ENCODE measurements around the gene USP17L22. TPM values are rescaled to one million over a fixed set of nuclear protein-coding genes. Genes with fewer than 3 reads are reported as not detected.
"Not testable (repeated sequence)": the region's sequence is repeated elsewhere in the genome, so short reads cannot be mapped to it uniquely, and the experiment has no call there.

USP17L22 gene
- total and polyA plus RNA-seq, 2 of the 4 experiments (the other 2 are of a cell fraction) = not detected

- POLR2A ChIA-PET (ENCODE audit: unreplicated experiment); H3K4me2 ChIP-seq (ENCODE audit: low read depth, low read length): not testable (repeated sequence)
These were observed 23.8 kb upstream of the USP17L22 start, which contains the start of gene USP17L17 for GRCh38 chr4:9243579-9243978. Gene USP17L17 (plus strand): TSS chr4:9243879. CDS start chr4:9243879, 0 bp downstream.

GRCh38 chr4:9247953-9248680, 19.3 kb upstream of the USP17L22 start, which contains the start of gene USP17L18:
Gene USP17L18 (plus strand): TSS chr4:9248630. CDS start chr4:9248630, 0 bp downstream.
- H2BK120ac ChIP-seq (ENCODE audit: low read depth, low read length); H3K36me3 ChIP-seq (ENCODE audit: control insufficient read depth, insufficient read depth, low read length); H3K79me1 ChIP-seq (ENCODE audit: low read depth in 1 of 2, low read length in 2 of 2); H4K8ac ChIP-seq (ENCODE audit: low read depth in 2 of 2, low read length in 2 of 2); H3K14ac ChIP-seq (replicated peaks; ENCODE audit: low read depth, low read length); dilution Hi-C loops (cut with HindIII; ENCODE audit: low sequenced_read_pairs, unreplicated experiment); H3K4ac ChIP-seq (ENCODE audit: low read depth, low read length); H2AK9ac ChIP-seq (replicated peaks; ENCODE audit: low read depth, low read length, poor library complexity); H4K91ac ChIP-seq (ENCODE audit: insufficient read depth, low read depth, low read length); H2BK20ac ChIP-seq (ENCODE audit: low read depth, low read length); H3K4me1 ChIP-seq (ENCODE audit: control insufficient read depth, insufficient read depth, low read length); H3K18ac ChIP-seq (ENCODE audit: low read depth, low read length); H4K5ac ChIP-seq (ENCODE audit: low read depth, low read length); intact Hi-C loops (cut with micrococcal nuclease); CTCF ChIA-PET; H3K23ac ChIP-seq (ENCODE audit: low read depth, low read length); H3K27ac ChIP-seq (ENCODE audit: insufficient read depth, low read length); H2BK15ac ChIP-seq (ENCODE audit: low read depth, low read length); H2AFZ ChIP-seq (replicated peaks; ENCODE audit: low read length, poor library complexity); ATAC-seq (ENCODE audit: low read depth); BruUV-seq (replicated peaks); H3K4me2 ChIP-seq (ENCODE audit: low read depth, low read length); H2BK5ac ChIP-seq (ENCODE audit: low read depth, low read length, poor library complexity, severe bottlenecking); H3K9me3 ChIP-seq (ENCODE audit: control insufficient read depth, insufficient read depth, low read length); H3K27me3 ChIP-seq (ENCODE audit: control insufficient read depth, insufficient read depth, low read length); H4K20me1 ChIP-seq (ENCODE audit: insufficient read depth, low read length); H3K9ac ChIP-seq (ENCODE audit: low read depth, low read length); in situ Hi-C loops (cut with MboI; ENCODE audit: low sequenced_read_pairs); H3K9me1 ChIP-seq (ENCODE audit: insufficient read depth, low read length); H3K56ac ChIP-seq (ENCODE audit: extremely low read depth, insufficient read depth, low read length); POLR2A ChIA-PET (ENCODE audit: unreplicated experiment); H2AK5ac ChIP-seq (ENCODE audit: low read depth, low read length); H3K4me3 ChIP-seq (ENCODE audit: insufficient read depth, low read depth, low read length): not testable (repeated sequence)
- WGBS, 2 experiments (ENCODE audit: extremely low coverage in 2 of 2, insufficient read length in 1 of 2) = 87% methylated on average over 4 of the region's 26 CpGs; no CpG with 5 or more reads in 1 of the 2 experiments
- peak; percentile 11 for DNase-seq

More at GRCh38 chr4:9243579-9243978, 23.8 kb upstream of the USP17L22 start, which contains the start of gene USP17L17:
- H3K79me1 ChIP-seq (ENCODE audit: low read depth in 1 of 2, low read length in 2 of 2); H2AK5ac ChIP-seq (ENCODE audit: low read depth, low read length); H2BK20ac ChIP-seq (ENCODE audit: low read depth, low read length); H3K9ac ChIP-seq (ENCODE audit: low read depth, low read length); H4K20me1 ChIP-seq (ENCODE audit: insufficient read depth, low read length); H3K18ac ChIP-seq (ENCODE audit: low read depth, low read length); H3K9me3 ChIP-seq (ENCODE audit: control insufficient read depth, insufficient read depth, low read length); CTCF ChIA-PET; H4K5ac ChIP-seq (ENCODE audit: low read depth, low read length); H2BK5ac ChIP-seq (ENCODE audit: low read depth, low read length, poor library complexity, severe bottlenecking); H3K9me1 ChIP-seq (ENCODE audit: insufficient read depth, low read length); H2AK9ac ChIP-seq (replicated peaks; ENCODE audit: low read depth, low read length, poor library complexity); H2BK15ac ChIP-seq (ENCODE audit: low read depth, low read length); H3K56ac ChIP-seq (ENCODE audit: extremely low read depth, insufficient read depth, low read length); H2AFZ ChIP-seq (replicated peaks; ENCODE audit: low read length, poor library complexity); H2BK120ac ChIP-seq (ENCODE audit: low read depth, low read length); H4K8ac ChIP-seq (ENCODE audit: low read depth in 2 of 2, low read length in 2 of 2); dilution Hi-C loops (cut with HindIII; ENCODE audit: low sequenced_read_pairs, unreplicated experiment); ATAC-seq (ENCODE audit: low read depth); in situ Hi-C loops (cut with MboI; ENCODE audit: low sequenced_read_pairs); H3K4me3 ChIP-seq (ENCODE audit: insufficient read depth, low read depth, low read length); H3K27ac ChIP-seq (ENCODE audit: insufficient read depth, low read length); H3K4ac ChIP-seq (ENCODE audit: low read depth, low read length); BruUV-seq (replicated peaks); H3K36me3 ChIP-seq (ENCODE audit: control insufficient read depth, insufficient read depth, low read length); H4K91ac ChIP-seq (ENCODE audit: insufficient read depth, low read depth, low read length); H3K14ac ChIP-seq (replicated peaks; ENCODE audit: low read depth, low read length); intact Hi-C loops (cut with micrococcal nuclease); H3K4me1 ChIP-seq (ENCODE audit: control insufficient read depth, insufficient read depth, low read length); H3K23ac ChIP-seq (ENCODE audit: low read depth, low read length); H3K27me3 ChIP-seq (ENCODE audit: control insufficient read depth, insufficient read depth, low read length); DNase-seq: not testable (repeated sequence)
- WGBS, 2 experiments (ENCODE audit: extremely low coverage in 2 of 2, insufficient read length in 1 of 2) = no CpG with 5 or more reads among the region's 14 CpGs
